ENCODE measurements around the gene RMC1.

Gene RMC1

GRCh38 chr18:23542461-23542860, 39.1 kb downstream of the RMC1 start:
- Histone ChIP-seq H3K27ac (ENCODE audit: insufficient read depth in 1 of 2, low read depth in 1 of 2, low read length in 2 of 2, poor library complexity in 1 of 2, severe bottlenecking in 2 of 2) (no peak overlapping the region), H3K4me3 (ENCODE audit: control insufficient read depth in 1 of 7, extremely low read depth in 1 of 7, insufficient read depth in 4 of 7, low read depth in 2 of 7, low read length in 6 of 7) (no peak overlapping the region), H3K9me3 (ENCODE audit: control extremely low read depth in 1 of 5, control insufficient read depth in 4 of 5, insufficient read depth in 2 of 5, low read depth in 1 of 5, low read length in 4 of 5) (no peaks in the 10 kb centered on the region), H3K36me3 (ENCODE audit: control insufficient read depth in 4 of 4, insufficient read depth in 4 of 4, low read length in 3 of 4) (peaks cover 7 to 69% (median 32%) of the 10 kb centered on the region in 4 experiments), H3K4me1 (ENCODE audit: control extremely low read depth in 1 of 4, control insufficient read depth in 4 of 4, insufficient read depth in 4 of 4, low read length in 3 of 4) (peaks cover 10 to 44% (median 36%) of the 10 kb centered on the region in 4 experiments), H3K27me3 (replicated peaks in 2 of 5; ENCODE audit: control insufficient read depth in 4 of 5, insufficient read depth in 5 of 5, low read length in 4 of 5) (no peaks in the 10 kb centered on the region)
- ChIA-PET POLR2A (no interaction called here), CTCF (interaction anchor here (1.2 to 1.3 kb wide), 3 partner anchors 27 to 46 kb away, joined by 3 to 5 read pairs (median 5); no protein-coding TSS in a partner anchor)
- DNase-seq, result no peak
- WGBS (ENCODE audit: insufficient coverage), result 100% methylated on average over 1 of the region's 2 CpGs

- Histone ChIP-seq H3K9me3 (ENCODE audit: control extremely low read depth in 1 of 5, control insufficient read depth in 4 of 5, insufficient read depth in 2 of 5, low read depth in 1 of 5, low read length in 4 of 5) (no peaks in the 10 kb centered on the region), H3K27ac (ENCODE audit: insufficient read depth in 1 of 2, low read depth in 1 of 2, low read length in 2 of 2, poor library complexity in 1 of 2, severe bottlenecking in 2 of 2) (no peak overlapping the region), H3K36me3 (ENCODE audit: control insufficient read depth in 4 of 4, insufficient read depth in 4 of 4, low read length in 3 of 4) (peaks cover 6 to 49% (median 26%) of the 10 kb centered on the region in 4 experiments), H3K4me3 (ENCODE audit: control insufficient read depth in 1 of 7, extremely low read depth in 1 of 7, insufficient read depth in 4 of 7, low read depth in 2 of 7, low read length in 6 of 7) (no peak overlapping the region), H3K4me1 (ENCODE audit: control extremely low read depth in 1 of 4, control insufficient read depth in 4 of 4, insufficient read depth in 4 of 4, low read length in 3 of 4) (peaks cover 8 to 33% (median 20%) of the 10 kb centered on the region in 4 experiments), H3K27me3 (replicated peaks in 2 of 5; ENCODE audit: control insufficient read depth in 4 of 5, insufficient read depth in 5 of 5, low read length in 4 of 5) (no peaks in the 10 kb centered on the region)
- ChIA-PET POLR2A (interaction anchor here (0.7 kb wide), 1 partner anchor 18 kb away, joined by 3 read pairs; no protein-coding TSS in a partner anchor), CTCF (no interaction called here)
- WGBS (ENCODE audit: insufficient coverage), result 94% methylated on average over 8 of the region's 13 CpGs
- no peak for DNase-seq
Measured at GRCh38 chr18:23545247-23545789, 42.0 kb downstream of the RMC1 start.

GRCh38 chr18:23547306-23547705, 44.0 kb downstream of the RMC1 start:
- H3K9me3 ChIP-seq (ENCODE audit: control extremely low read depth in 1 of 5, control insufficient read depth in 4 of 5, insufficient read depth in 2 of 5, low read depth in 1 of 5, low read length in 4 of 5), result no peaks in the 10 kb centered on the region
- POLR2A ChIA-PET, result interaction anchor here (0.6 kb wide), 1 partner anchor 222 kb away, joined by 3 read pairs; no protein-coding TSS in a partner anchor
- CTCF ChIA-PET, result interaction anchor here (1.0 kb wide), 1 partner anchor 16 kb away, joined by 3 read pairs; no protein-coding TSS in a partner anchor

GRCh38 chr18:23547846-23548245, 44.5 kb downstream of the RMC1 start:
- Histone ChIP-seq H3K4me1 (ENCODE audit: control extremely low read depth in 1 of 4, control insufficient read depth in 4 of 4, insufficient read depth in 4 of 4, low read length in 3 of 4) (peaks cover 0 to 8% (median 0%) of the 10 kb centered on the region in 4 experiments), H3K27me3 (replicated peaks in 2 of 5; ENCODE audit: control insufficient read depth in 4 of 5, insufficient read depth in 5 of 5, low read length in 4 of 5) (no peaks in the 10 kb centered on the region), H3K36me3 (ENCODE audit: control insufficient read depth in 4 of 4, insufficient read depth in 4 of 4, low read length in 3 of 4) (peaks cover 11 to 64% (median 41%) of the 10 kb centered on the region in 4 experiments), H3K4me3 (ENCODE audit: control insufficient read depth in 1 of 7, extremely low read depth in 1 of 7, insufficient read depth in 4 of 7, low read depth in 2 of 7, low read length in 6 of 7) (no peak overlapping the region), H3K9me3 (ENCODE audit: control extremely low read depth in 1 of 5, control insufficient read depth in 4 of 5, insufficient read depth in 2 of 5, low read depth in 1 of 5, low read length in 4 of 5) (no peaks in the 10 kb centered on the region), H3K27ac (ENCODE audit: insufficient read depth in 1 of 2, low read depth in 1 of 2, low read length in 2 of 2, poor library complexity in 1 of 2, severe bottlenecking in 2 of 2) (no peak overlapping the region)
- POLR2A ChIA-PET, result interaction anchor here (0.6 kb wide), 1 partner anchor 222 kb away, joined by 3 read pairs; no protein-coding TSS in a partner anchor
- WGBS (ENCODE audit: insufficient coverage), result 100% methylated on average over 1 of the region's 3 CpGs
- CTCF ChIA-PET, result interaction anchor here (1.0 kb wide), 1 partner anchor 16 kb away, joined by 3 read pairs; no protein-coding TSS in a partner anchor
- no peak for DNase-seq

More at GRCh38 chr18:23547306-23547705, 44.0 kb downstream of the RMC1 start:
- no peaks in the 10 kb centered on the region for H3K27me3 ChIP-seq (replicated peaks in 2 of 5; ENCODE audit: control insufficient read depth in 4 of 5, insufficient read depth in 5 of 5, low read length in 4 of 5)
- no peak overlapping the region for H3K27ac ChIP-seq (ENCODE audit: insufficient read depth in 1 of 2, low read depth in 1 of 2, low read length in 2 of 2, poor library complexity in 1 of 2, severe bottlenecking in 2 of 2)
- H3K4me1 ChIP-seq (ENCODE audit: control extremely low read depth in 1 of 4, control insufficient read depth in 4 of 4, insufficient read depth in 4 of 4, low read length in 3 of 4), result peaks cover 0 to 13% (median 1%) of the 10 kb centered on the region in 4 experiments
- H3K36me3 ChIP-seq (ENCODE audit: control insufficient read depth in 4 of 4, insufficient read depth in 4 of 4, low read length in 3 of 4), result peaks cover 11 to 64% (median 40%) of the 10 kb centered on the region in 4 experiments
- WGBS (ENCODE audit: insufficient coverage), result 100% methylated on average over 1 of the region's 3 CpGs
- DNase-seq, result no peak
- no peak overlapping the region for H3K4me3 ChIP-seq (ENCODE audit: control insufficient read depth in 1 of 7, extremely low read depth in 1 of 7, insufficient read depth in 4 of 7, low read depth in 2 of 7, low read length in 6 of 7)

- H3K9me3 ChIP-seq (ENCODE audit: control extremely low read depth in 1 of 5, control insufficient read depth in 4 of 5, insufficient read depth in 2 of 5, low read depth in 1 of 5, low read length in 4 of 5), result no peaks in the 10 kb centered on the region
- peaks cover 11 to 65% (median 44%) of the 10 kb centered on the region in 4 experiments for H3K36me3 ChIP-seq (ENCODE audit: control insufficient read depth in 4 of 4, insufficient read depth in 4 of 4, low read length in 3 of 4)
- H3K27ac ChIP-seq (ENCODE audit: insufficient read depth in 1 of 2, low read depth in 1 of 2, low read length in 2 of 2, poor library complexity in 1 of 2, severe bottlenecking in 2 of 2), result no peak overlapping the region
- ChIA-PET CTCF (no interaction called here), POLR2A (no interaction called here)
- H3K4me1 ChIP-seq (ENCODE audit: control extremely low read depth in 1 of 4, control insufficient read depth in 4 of 4, insufficient read depth in 4 of 4, low read length in 3 of 4), result peaks cover 0 to 7% (median 0%) of the 10 kb centered on the region in 4 experiments
- no peak for DNase-seq
- no peaks in the 10 kb centered on the region for H3K27me3 ChIP-seq (replicated peaks in 2 of 5; ENCODE audit: control insufficient read depth in 4 of 5, insufficient read depth in 5 of 5, low read length in 4 of 5)
- WGBS (ENCODE audit: insufficient coverage), result 95% methylated on average over 2 of the region's 2 CpGs
- no peak overlapping the region for H3K4me3 ChIP-seq (ENCODE audit: control insufficient read depth in 1 of 7, extremely low read depth in 1 of 7, insufficient read depth in 4 of 7, low read depth in 2 of 7, low read length in 6 of 7)
Measured at GRCh38 chr18:23548275-23548674, 45.0 kb downstream of the RMC1 start.

- Histone ChIP-seq H3K27me3 (replicated peaks in 2 of 5; ENCODE audit: control insufficient read depth in 4 of 5, insufficient read depth in 5 of 5, low read length in 4 of 5) (no peaks in the 10 kb centered on the region), H3K4me1 (ENCODE audit: control extremely low read depth in 1 of 4, control insufficient read depth in 4 of 4, insufficient read depth in 4 of 4, low read length in 3 of 4) (peaks cover 0 to 7% (median 0%) of the 10 kb centered on the region in 4 experiments), H3K36me3 (ENCODE audit: control insufficient read depth in 4 of 4, insufficient read depth in 4 of 4, low read length in 3 of 4) (peaks cover 11 to 66% (median 44%) of the 10 kb centered on the region in 4 experiments), H3K9me3 (ENCODE audit: control extremely low read depth in 1 of 5, control insufficient read depth in 4 of 5, insufficient read depth in 2 of 5, low read depth in 1 of 5, low read length in 4 of 5) (no peaks in the 10 kb centered on the region), H3K4me3 (ENCODE audit: control insufficient read depth in 1 of 7, extremely low read depth in 1 of 7, insufficient read depth in 4 of 7, low read depth in 2 of 7, low read length in 6 of 7) (no peak overlapping the region), H3K27ac (ENCODE audit: insufficient read depth in 1 of 2, low read depth in 1 of 2, low read length in 2 of 2, poor library complexity in 1 of 2, severe bottlenecking in 2 of 2) (no peak overlapping the region)
- POLR2A ChIA-PET, result no interaction called here
- no peak for DNase-seq
- WGBS (ENCODE audit: insufficient coverage), result no CpG with 5 or more reads among the region's 3 CpGs
- CTCF ChIA-PET, result interaction anchor here (1.7 kb wide), 1 partner anchor 8 kb away, joined by 4 read pairs; no protein-coding TSS in a partner anchor
Measured at GRCh38 chr18:23548719-23549118, 45.4 kb downstream of the RMC1 start.

- Histone ChIP-seq H3K4me1 (ENCODE audit: control extremely low read depth in 1 of 4, control insufficient read depth in 4 of 4, insufficient read depth in 4 of 4, low read length in 3 of 4) (peaks cover 0 to 7% (median 0%) of the 10 kb centered on the region in 4 experiments), H3K36me3 (ENCODE audit: control insufficient read depth in 4 of 4, insufficient read depth in 4 of 4, low read length in 3 of 4) (peaks cover 11 to 70% (median 48%) of the 10 kb centered on the region in 4 experiments), H3K27ac (ENCODE audit: insufficient read depth in 1 of 2, low read depth in 1 of 2, low read length in 2 of 2, poor library complexity in 1 of 2, severe bottlenecking in 2 of 2) (no peak overlapping the region), H3K9me3 (ENCODE audit: control extremely low read depth in 1 of 5, control insufficient read depth in 4 of 5, insufficient read depth in 2 of 5, low read depth in 1 of 5, low read length in 4 of 5) (no peaks in the 10 kb centered on the region), H3K27me3 (replicated peaks in 2 of 5; ENCODE audit: control insufficient read depth in 4 of 5, insufficient read depth in 5 of 5, low read length in 4 of 5) (no peaks in the 10 kb centered on the region), H3K4me3 (ENCODE audit: control insufficient read depth in 1 of 7, extremely low read depth in 1 of 7, insufficient read depth in 4 of 7, low read depth in 2 of 7, low read length in 6 of 7) (no peak overlapping the region)
- ChIA-PET CTCF (no interaction called here), POLR2A (no interaction called here)
- no peak for DNase-seq
Measured at GRCh38 chr18:23550898-23551297, 47.6 kb downstream of the RMC1 start.
